SK-N-MC (cell line): ENCODE measurements around the gene SPATA20.

Experiments
- EZH2 ChIP-seq: fragments of 200-600 bp; sonication (generic); IDR thresholded peaks from one replicate; pipeline ENCODE4 v1.6.1; 2017; ENCODE audit warnings: antibody characterized with exemption
- POLR2AphosphoS5 ChIP-seq: IDR thresholded peaks from 2 replicates; pipeline ENCODE4 v1.6.1; 2012; ENCODE audit warnings: mild to moderate bottlenecking, low read depth, low read length, borderline replicate concordance

DNA sequence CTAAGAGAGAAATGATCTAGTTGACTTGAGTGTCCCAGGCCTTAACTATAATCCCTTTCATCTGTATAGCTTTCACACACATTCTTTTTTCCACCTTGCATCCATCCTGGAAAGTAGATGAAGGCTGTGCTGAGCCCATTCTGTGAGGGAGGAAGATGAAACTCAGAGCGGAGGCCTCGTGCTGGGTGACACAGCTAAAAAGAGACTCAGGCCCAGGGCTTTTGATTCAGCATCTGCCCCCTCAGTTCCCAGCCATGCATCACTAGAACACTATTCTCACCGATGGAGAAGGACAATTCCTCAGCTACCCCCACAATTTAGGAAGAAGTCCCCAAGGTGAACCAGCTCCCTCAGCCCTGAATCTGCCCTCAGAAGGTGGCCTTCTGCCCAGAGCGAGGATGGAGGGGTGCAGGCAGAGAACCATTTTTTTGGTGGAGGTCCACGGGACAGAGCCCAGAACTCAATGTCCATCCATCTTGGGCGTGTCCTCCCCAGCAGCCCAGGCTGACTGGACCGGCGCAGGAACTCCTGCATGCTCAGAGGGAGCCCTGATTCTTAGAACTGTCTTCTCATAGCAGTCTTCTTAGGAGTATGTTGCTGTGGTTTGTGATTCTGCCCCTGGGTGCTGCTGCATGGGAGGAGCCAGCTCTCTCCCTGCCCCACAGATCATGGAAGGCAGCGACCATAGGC is 44.5 kb upstream of the SPATA20 start:
- TF ChIP-seq POLR2AphosphoS5 (no peak), EZH2 (no peak)
